Measurements from ENCODE around the gene PRKAG3. TPM values are rescaled to one million over a fixed set of nuclear protein-coding genes. Genes with fewer than 3 reads are reported as not detected.

PRKAG3 gene
- total and polyA plus RNA-seq, 9 of the 15 experiments (the other 6 are each of a cell fraction or from before 2014, with no cell fraction given), result not detected

- Histone ChIP-seq H3K27ac (ENCODE audit: extremely low read depth, low read depth, low read length) (no peak overlapping the region), H3K4me1 (replicated peaks in 1 of 2; ENCODE audit: control insufficient read depth in 2 of 2, insufficient read depth in 2 of 2, low read length in 2 of 2) (peaks cover 0 to 3% of the 10 kb centered on the region in 2 experiments; a peak in 2 of 5 replicates), H3K4me3 (no peak overlapping the region), H3K79me2 (ENCODE audit: control insufficient read depth, insufficient read depth, low read length) (no peaks in the 10 kb centered on the region), H2AFZ (ENCODE audit: low read depth, low read length) (no peak overlapping the region), H3K9me3 (replicated peaks; ENCODE audit: control insufficient read depth, insufficient read depth, low read depth, low read length) (no peaks in the 10 kb centered on the region), H3K27me3 (ENCODE audit: control insufficient read depth in 2 of 2, insufficient read depth in 2 of 2, low read length in 2 of 2) (peaks cover 0 to 23% of the 10 kb centered on the region in 2 experiments; a peak in 3 of 5 replicates), H3K9me1 (ENCODE audit: control insufficient read depth, insufficient read depth, low read length) (no peaks in the 10 kb centered on the region), H3K4me2 (ENCODE audit: insufficient read depth, low read length) (no peak overlapping the region), H3K9ac (ENCODE audit: insufficient read depth in 1 of 2, low read depth in 2 of 2, low read length in 2 of 2) (no peak overlapping the region), H4K20me1 (replicated peaks; ENCODE audit: control insufficient read depth, insufficient read depth, low read length) (peaks cover 6% of the 10 kb centered on the region; the same call in 1 of the 2 replicates), H3K36me3 (ENCODE audit: control insufficient read depth, insufficient read depth, low read length) (no peaks in the 10 kb centered on the region)
- ChIA-PET POLR2A (no interaction called here), CTCF (ENCODE audit: low intra/inter-chr PET ratio) (no interaction called here)
- ATAC-seq (no peak), DNase-seq (ENCODE audit: extremely low read depth in 1 of 4, low spot score in 3 of 4) (no peak), FAIRE-seq (no peak)
- in situ Hi-C loops (cut with MboI), result no loop called here
- no peak for TF ChIP-seq CBX8 (IDR thresholded peaks at IDR 0.05; ENCODE audit: borderline replicate concordance, extremely low read depth, low read depth, low read length, poor library complexity, severe bottlenecking)
- no peak for TF ChIP-seq CEBPG (CRISPR knock-in tag; IDR thresholded peaks at IDR 0.05)
- no peak for TF ChIP-seq CEBPG (tag; conservative IDR thresholded peaks at IDR 0.05 in 1 of 2, IDR thresholded peaks at IDR 0.05 in 1 of 2)
- no peak for TF ChIP-seq ILF3 (IDR thresholded peaks at IDR 0.05; ENCODE audit: borderline replicate concordance)
- no peak for TF ChIP-seq HES1 (IDR thresholded peaks at IDR 0.05; ENCODE audit: low read depth)
- TF ChIP-seq RBM22 (IDR thresholded peaks at IDR 0.05; ENCODE audit: low read depth, low read length, poor library complexity, severe bottlenecking), result no peak
- TF ChIP-seq POLR2H (tag; IDR thresholded peaks at IDR 0.05; ENCODE audit: low read depth), result no peak
- no peak for TF ChIP-seq NFYB (IDR thresholded peaks at IDR 0.05; ENCODE audit: extremely low read depth, insufficient read length)
- no peak for TF ChIP-seq LCOR (CRISPR knock-in tag; IDR thresholded peaks at IDR 0.05)
- no peak for TF ChIP-seq KDM1A (IDR thresholded peaks at IDR 0.05)
- no peak for TF ChIP-seq MAZ (CRISPR knock-in tag; conservative IDR thresholded peaks at IDR 0.05 in 1 of 2, IDR thresholded peaks at IDR 0.05 in 1 of 2)
- TF ChIP-seq, protein P1, sequence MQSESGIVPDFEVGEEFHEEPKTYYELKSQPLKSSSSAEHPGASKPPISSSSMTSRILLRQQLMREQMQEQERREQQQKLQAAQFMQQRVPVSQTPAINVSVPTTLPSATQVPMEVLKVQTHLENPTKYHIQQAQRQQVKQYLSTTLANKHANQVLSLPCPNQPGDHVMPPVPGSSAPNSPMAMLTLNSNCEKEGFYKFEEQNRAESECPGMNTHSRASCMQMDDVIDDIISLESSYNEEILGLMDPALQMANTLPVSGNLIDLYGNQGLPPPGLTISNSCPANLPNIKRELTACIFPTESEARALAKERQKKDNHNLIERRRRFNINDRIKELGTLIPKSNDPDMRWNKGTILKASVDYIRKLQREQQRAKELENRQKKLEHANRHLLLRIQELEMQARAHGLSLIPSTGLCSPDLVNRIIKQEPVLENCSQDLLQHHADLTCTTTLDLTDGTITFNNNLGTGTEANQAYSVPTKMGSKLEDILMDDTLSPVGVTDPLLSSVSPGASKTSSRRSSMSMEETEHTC (IDR thresholded peaks at IDR 0.05), result no peak
- TF ChIP-seq DPF2 (IDR thresholded peaks at IDR 0.05), result no peak
- no peak for TF ChIP-seq SUPT5H (IDR thresholded peaks at IDR 0.05)
- TF ChIP-seq FOXJ3 (CRISPR knock-in tag; IDR thresholded peaks at IDR 0.05), result no peak
- no peak for TF ChIP-seq ZNF586 (CRISPR knock-in tag; conservative IDR thresholded peaks at IDR 0.05)
- TF ChIP-seq ATF2 (CRISPR knock-in tag; IDR thresholded peaks at IDR 0.05), result no peak
- no TSS peak for BruUV-seq (replicated peaks)
- WGBS (ENCODE audit: insufficient coverage, low coverage, missing lambda C conversion rate), result 10% methylated on average over 2 of the region's 4 CpGs
- intact Hi-C loops (cut with micrococcal nuclease), result no loop called here
These were observed 33.8 kb upstream of the PRKAG3 start for GRCh38 chr2:218865396-218865795.

Data from K562 (cell line).